Central memory CD4-positive, alpha-beta T cell (primary cell): ENCODE results near the gene GPC6.
"Not testable (repeated sequence)": the region's sequence is repeated elsewhere in the genome, so short reads cannot be mapped to it uniquely, and the experiment has no call there.

Experiments
- DNase-seq: peaks from one replicate; pipeline ENCODE4 v3.0.0; 2022

Gene GPC6

GRCh38 chr13:94186470-94186869, 959.9 kb downstream of the GPC6 start:
- no peak for DNase-seq

- DNase-seq = no peak
Observed at GRCh38 chr13:94188201-94188854, 961.7 kb downstream of the GPC6 start.

GRCh38 chr13:94192431-94192975, 965.9 kb downstream of the GPC6 start:
- DNase-seq = no peak

- no peak for DNase-seq
Observed at GRCh38 chr13:94195715-94196114, 969.1 kb downstream of the GPC6 start.

- no peak for DNase-seq
Observed at GRCh38 chr13:94196413-94196812, 969.8 kb downstream of the GPC6 start.

- no peak for DNase-seq
Observed at GRCh38 chr13:94198681-94199080, 972.1 kb downstream of the GPC6 start.

- no peak for DNase-seq
Observed at GRCh38 chr13:94199135-94199534, 972.5 kb downstream of the GPC6 start.

GRCh38 chr13:94201022-94201421, 974.4 kb downstream of the GPC6 start:
- no peak for DNase-seq

GRCh38 chr13:94204163-94204562, 977.6 kb downstream of the GPC6 start:
- DNase-seq = no peak

- DNase-seq = no peak
Observed at GRCh38 chr13:94204946-94205345, 978.3 kb downstream of the GPC6 start.

GRCh38 chr13:94205896-94206295, 979.3 kb downstream of the GPC6 start:
- DNase-seq = no peak

GRCh38 chr13:94209117-94209516, 982.5 kb downstream of the GPC6 start:
- no peak for DNase-seq

- DNase-seq = not testable (repeated sequence)
Observed at GRCh38 chr13:94209913-94210312, 983.3 kb downstream of the GPC6 start.

- DNase-seq = no peak
Observed at GRCh38 chr13:94210816-94211215, 984.2 kb downstream of the GPC6 start.

GRCh38 chr13:94212196-94212595, 985.6 kb downstream of the GPC6 start:
- no peak for DNase-seq

GRCh38 chr13:94214121-94214520, 987.5 kb downstream of the GPC6 start:
- no peak for DNase-seq

GRCh38 chr13:94214975-94215374, 988.4 kb downstream of the GPC6 start:
- DNase-seq = no peak

- DNase-seq = no peak
Observed at GRCh38 chr13:94216476-94216875, 989.9 kb downstream of the GPC6 start.

- DNase-seq = no peak
Observed at GRCh38 chr13:94217370-94217769, 990.8 kb downstream of the GPC6 start.

- no peak for DNase-seq
Observed at GRCh38 chr13:94218537-94218936, 991.9 kb downstream of the GPC6 start.

GRCh38 chr13:94218951-94219350, 992.3 kb downstream of the GPC6 start:
- DNase-seq = no peak

GRCh38 chr13:94224670-94225069, 998.1 kb downstream of the GPC6 start:
- no peak for DNase-seq

- DNase-seq = no peak
Observed at GRCh38 chr13:94227255-94227879, 1000.8 kb downstream of the GPC6 start.

GRCh38 chr13:94228763-94229162, 1002.2 kb downstream of the GPC6 start:
- DNase-seq = no peak
